Measurements from ENCODE around the gene MRPL18.
"Not testable (repeated sequence)": the region's sequence is repeated elsewhere in the genome, so short reads cannot be mapped to it uniquely, and the experiment has no call there.

MRPL18 gene

GRCh38 chr6:159777240-159777904 is 12.9 kb upstream of the MRPL18 start:
- DNase-seq (ENCODE audit: low read depth), result no peak

DNA sequence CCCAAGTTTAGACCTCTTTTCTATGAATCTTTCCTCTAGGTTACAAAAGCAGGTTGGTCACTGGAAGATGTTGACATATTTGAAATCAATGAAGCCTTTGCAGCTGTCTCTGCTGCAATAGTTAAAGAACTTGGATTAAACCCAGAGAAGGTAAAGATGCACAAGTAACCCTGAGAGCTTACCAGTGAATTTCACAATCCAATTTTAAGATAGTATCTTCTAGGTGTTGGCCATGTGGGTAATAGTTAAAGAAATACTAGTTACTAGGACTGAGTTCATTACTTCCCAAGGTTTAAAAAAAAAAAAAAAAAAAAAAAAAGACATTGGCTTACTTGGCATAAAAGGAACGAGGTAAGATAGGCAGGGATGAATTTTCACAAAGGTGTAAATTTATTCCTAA is 12.1 kb upstream of the MRPL18 start:
- no peak for DNase-seq (ENCODE audit: low read depth)

DNA sequence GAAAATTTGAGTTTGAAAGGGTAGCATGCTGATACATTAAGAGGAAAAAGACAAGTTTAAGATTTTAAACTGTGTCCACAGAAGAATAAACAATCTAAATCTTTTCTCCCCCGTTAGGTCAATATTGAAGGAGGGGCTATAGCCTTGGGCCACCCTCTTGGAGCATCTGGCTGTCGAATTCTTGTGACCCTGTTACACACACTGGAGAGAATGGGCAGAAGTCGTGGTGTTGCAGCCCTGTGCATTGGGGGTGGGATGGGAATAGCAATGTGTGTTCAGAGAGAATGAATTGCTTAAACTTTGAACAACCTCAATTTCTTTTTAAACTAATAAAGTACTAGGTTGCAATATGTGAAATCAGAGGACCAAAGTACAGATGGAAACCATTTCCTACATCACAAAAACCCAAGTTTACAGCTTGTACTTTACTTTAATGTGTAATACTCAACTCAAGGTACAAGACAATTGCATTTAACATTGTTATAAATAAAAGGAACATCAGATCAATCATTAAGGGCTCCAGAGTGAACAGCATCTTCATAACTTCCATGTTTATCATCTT is 11.6 kb upstream of the MRPL18 start:
- no peak for DNase-seq (ENCODE audit: low read depth)

- no peak for DNase-seq (ENCODE audit: low read depth)
Measured at GRCh38 chr6:159788276-159788675, 2.0 kb upstream of the MRPL18 start.

- peak; percentile 19 for DNase-seq (ENCODE audit: low read depth)
Measured at GRCh38 chr6:159788753-159789376, 1.4 kb upstream of the MRPL18 start.

DNA sequence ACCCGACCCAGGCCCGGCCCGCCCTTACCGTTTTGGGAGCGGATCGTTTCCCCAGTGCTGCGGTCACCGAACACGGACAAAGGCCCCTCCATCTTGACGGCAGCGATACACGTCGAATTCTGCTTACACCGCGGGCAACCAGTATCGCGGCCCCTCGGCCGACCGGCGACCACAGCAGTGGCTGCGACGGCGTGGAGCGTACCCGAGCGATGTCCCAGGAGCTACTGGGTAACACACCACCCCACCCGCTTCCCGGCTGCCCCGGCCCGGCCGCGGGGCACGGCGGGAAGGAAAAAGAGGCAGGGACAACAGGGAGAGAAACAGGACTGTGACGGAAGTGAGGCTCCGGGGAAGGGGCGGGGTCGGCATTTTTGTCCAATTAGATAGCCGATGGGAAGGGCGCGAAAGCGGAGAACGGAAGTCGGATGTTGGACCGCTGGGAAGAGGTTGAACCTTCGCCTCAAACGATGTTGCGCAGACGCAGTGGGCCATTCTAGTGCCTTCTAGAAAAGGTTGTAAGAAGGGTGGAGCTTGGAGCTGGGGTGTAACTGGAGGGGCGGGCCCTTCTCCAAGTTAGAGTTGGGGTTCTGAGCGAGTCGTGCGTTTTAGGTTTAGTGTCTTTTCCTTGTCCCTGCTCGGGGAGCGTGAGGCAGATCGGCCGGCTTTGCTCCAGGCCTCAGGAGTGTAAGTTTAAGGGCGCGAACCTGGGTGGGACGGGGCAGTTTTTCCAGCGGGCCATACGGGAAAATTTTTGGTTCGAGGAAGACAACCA is 704 bp upstream of the MRPL18 start, which contains the start of gene TCP1:
TSS of gene TCP1 (minus strand) at position 226 of the 772 bp plus-strand sequence. CDS start at position 92, 134 bp downstream.
- DNase-seq (ENCODE audit: low read depth), result peak; percentile 99

DNA sequence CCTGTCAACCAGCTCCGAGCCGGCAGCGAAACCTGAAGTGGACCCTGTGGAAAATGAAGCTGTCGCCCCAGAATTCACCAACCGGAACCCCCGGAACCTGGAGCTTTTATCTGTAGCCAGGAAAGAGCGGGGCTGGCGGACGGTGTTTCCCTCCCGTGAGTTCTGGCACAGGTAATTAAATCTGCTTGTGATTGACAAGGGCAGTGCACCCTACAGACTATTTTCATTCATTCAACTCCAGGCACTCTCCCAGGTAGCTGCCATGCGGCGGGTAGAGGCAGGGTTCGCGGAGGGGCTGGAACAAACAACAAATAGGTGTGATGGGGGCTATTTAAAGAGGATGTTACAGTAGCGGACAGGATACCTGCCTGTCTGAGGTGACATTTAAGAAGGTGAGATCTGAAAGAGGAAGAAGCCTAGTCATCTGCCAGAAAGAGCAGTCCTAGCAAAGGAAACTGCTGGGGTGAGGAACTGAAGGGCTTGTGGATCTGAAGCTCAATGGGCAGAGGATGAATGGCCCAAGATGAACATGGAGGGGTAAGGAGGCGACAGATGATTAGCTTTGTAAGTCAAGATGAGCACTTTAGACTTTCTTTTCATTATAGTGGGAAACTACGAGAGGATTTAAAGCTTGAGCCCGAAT is 810 bp downstream of the MRPL18 start:
- DNase-seq (ENCODE audit: low read depth), result no peak

- DNase-seq (ENCODE audit: low read depth), result not testable (repeated sequence)
Measured at GRCh38 chr6:159794976-159795375, 4.7 kb downstream of the MRPL18 start.

- no peak for DNase-seq (ENCODE audit: low read depth)
Measured at GRCh38 chr6:159797554-159797953, 7.3 kb downstream of the MRPL18 start.

- no peak for DNase-seq (ENCODE audit: low read depth)
Measured at GRCh38 chr6:159800141-159800865, 10.0 kb downstream of the MRPL18 start, which contains the start of gene PNLDC1. Gene PNLDC1 (plus strand): TSS chr6:159800276. CDS start chr6:159800308, 32 bp downstream.

GRCh38 chr6:159801935-159802334 is 11.7 kb downstream of the MRPL18 start:
- no peak for DNase-seq (ENCODE audit: low read depth)

DNA sequence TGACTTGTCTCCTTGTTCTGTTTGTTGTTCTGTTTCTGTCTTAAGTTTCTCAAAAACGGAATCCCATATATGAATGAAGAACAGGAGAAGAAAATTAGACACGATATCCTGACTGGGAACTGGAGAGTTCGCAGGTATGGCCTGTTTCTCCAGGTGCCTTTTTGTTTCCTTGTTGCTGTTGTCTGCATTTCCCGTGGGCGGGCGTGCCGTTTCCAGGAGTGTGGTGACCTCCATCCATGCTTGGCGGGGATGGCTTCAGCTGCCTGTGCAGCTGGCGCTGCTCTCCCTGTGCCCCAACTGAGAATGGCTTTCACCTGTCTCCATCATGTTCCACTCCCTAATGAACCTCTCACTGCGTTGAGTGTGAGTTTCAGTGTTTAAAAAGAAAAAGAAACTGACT is 14.2 kb downstream of the MRPL18 start:
- DNase-seq (ENCODE audit: low read depth), result no peak

GRCh38 chr6:159805440-159806020 is 15.3 kb downstream of the MRPL18 start:
- DNase-seq (ENCODE audit: low read depth), result no peak

DNA sequence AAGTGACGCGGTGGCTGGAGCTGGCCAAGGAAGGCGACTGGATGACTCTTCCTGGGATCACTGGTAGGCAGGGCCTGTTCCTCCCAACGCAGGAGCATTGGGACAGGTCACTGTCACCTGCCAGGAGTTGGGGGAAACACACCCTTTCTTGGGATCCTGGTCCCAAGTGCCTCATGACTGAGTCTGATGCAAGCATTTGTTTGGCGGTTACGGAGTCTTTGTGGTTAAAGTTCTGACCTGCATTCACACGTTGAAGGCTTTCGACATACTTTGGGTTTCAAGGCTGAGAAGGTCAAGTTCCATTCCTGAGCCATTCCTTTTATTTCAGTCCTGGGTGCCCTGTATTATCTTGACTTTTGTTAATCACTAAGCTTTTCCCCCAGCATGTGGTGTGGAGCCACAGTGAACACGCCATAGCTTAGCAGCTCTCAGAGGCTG is 15.8 kb downstream of the MRPL18 start:
- DNase-seq (ENCODE audit: low read depth), result no peak

- DNase-seq (ENCODE audit: low read depth), result no peak
Measured at GRCh38 chr6:159807150-159807858, 17.0 kb downstream of the MRPL18 start.

- DNase-seq (ENCODE audit: low read depth), result no peak
Measured at GRCh38 chr6:159808647-159809046, 18.4 kb downstream of the MRPL18 start.

DNA sequence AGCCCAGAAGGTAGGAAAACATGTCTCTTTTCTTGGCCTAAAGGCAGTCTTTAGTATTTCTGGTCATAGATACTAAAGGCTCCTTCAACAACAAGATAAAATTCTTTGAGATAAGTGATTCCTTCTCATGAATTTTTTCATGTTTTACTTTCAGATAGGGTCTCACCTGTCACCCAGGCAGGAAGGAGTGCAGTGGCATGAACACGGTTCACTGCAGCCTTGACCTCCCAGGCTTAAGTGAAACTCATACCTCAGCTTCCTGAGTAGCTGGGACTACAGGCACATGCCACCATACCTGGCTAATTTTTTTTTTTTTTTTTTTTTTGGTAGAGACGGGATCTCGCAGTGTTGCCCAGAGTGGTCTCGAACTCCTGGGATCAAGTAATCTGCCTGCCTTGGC is 18.9 kb downstream of the MRPL18 start:
- DNase-seq (ENCODE audit: low read depth), result no peak

DNA sequence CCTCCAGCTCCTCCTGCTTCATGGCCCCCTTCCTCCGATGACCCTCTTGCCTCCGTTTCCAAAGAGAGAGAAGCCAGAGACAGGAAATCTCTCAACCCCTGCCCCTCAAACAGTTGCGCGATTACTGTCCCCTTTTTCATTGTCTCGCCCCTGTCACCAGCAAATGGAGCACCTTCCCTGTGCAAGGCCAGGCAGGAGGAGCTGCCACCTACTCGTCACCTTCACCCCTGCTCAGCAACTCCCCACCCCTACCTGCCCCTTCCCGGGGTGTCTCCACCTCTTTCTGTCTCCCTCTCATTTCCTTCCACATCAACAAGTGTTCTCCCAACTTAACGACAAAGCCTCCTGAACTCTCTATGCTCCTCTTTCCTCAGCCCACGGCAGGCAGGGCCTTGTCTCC is 23.5 kb downstream of the MRPL18 start:
- no peak for DNase-seq (ENCODE audit: low read depth)

DNA sequence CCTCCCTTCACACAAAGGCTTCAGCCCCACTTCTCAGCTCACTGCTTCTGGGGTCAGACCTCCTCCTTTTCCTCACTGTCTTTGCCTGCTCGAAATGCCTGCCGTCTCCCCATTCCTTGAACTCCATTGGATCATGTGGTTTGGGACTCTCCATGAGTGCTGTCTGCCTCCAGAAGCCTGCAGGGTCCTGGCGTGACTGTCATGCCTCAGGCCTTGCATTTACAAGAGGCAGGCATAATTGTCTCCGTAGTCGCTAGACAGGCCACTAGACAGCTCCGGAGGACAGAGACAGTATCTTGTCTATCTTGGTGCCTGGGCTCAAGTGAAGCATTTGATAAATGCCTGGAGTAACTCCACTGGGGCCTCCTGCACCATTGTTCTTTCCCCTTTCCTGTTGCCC is 25.1 kb downstream of the MRPL18 start:
- DNase-seq (ENCODE audit: low read depth), result no peak

DNA sequence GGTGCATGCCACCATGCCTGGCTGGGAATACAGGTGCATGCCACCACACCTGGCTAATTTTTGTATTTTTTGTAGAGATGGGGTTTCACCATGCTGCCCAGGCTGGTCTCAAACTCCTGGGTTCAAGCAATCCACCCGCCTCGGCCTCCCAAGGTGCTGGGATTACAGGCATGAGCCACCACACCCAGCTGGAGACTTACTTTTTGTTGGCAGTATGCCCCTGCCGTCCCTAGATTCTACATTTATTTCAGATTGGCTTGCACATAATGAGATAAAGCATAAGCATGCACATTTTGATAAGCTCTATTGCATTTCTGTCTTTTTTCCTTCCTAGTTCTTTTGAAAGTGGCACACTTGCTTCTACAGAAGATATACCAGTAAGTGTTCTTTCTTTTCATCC is 26.5 kb downstream of the MRPL18 start:
- not testable (repeated sequence) for DNase-seq (ENCODE audit: low read depth)
